Stimulated activated CD8-positive, alpha-beta memory T cell treated with anti-CD3 and anti-CD28 coated beads, Interleukin-4, amount 100 ng/mL, for 24 hours (primary cell): ENCODE results near the gene ANKRD27.
"Not testable (repeated sequence)": the region's sequence is repeated elsewhere in the genome, so short reads cannot be mapped to it uniquely, and the experiment has no call there.

Experiments
- DNase-seq: peaks from one replicate; pipeline ENCODE4 v3.0.0-alpha.2; 2020; ENCODE audit warnings: low read depth

The ANKRD27 gene

DNA sequence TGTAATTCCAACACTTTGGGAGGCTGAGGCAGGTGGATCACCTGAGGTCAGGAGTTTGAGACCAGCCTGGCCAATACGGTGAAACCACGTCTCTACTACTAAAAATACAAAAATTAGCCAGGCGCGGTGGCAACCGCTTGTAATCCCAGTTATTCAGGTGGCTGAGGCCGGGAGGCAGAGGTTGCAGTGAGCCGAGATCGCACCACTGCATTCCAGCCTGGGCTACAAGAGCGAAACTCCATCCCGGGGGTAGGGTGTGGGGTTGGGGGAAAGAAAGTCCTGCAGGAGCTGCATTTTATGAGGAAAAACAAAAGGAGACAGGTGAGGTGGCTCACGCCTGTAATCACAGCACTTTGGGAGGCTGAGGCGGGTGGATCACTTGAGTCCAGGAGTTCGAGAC lies 22.6 kb downstream of the ANKRD27 start:
- DNase-seq = not testable (repeated sequence)

DNA sequence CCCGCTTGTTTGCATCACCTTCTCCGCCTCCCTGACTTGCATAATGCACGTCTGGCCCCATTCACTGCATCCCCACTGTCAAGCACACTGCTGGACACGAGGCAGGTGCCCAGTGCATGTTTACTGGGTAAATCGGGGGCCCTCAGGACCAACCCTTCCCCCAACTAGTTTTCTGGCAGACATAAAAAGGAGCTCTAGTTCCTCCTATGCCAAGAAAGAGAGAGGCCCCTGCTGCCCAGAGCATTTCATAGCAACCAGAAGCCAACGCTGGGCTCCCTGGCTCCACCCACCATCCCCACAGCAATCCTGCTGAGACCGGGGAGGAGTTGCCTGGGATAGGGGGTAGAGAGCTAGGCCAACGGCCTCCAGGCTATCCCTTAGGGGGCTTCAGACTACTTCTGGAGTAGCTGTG lies 23.2 kb downstream of the ANKRD27 start:
- DNase-seq = no peak

DNA sequence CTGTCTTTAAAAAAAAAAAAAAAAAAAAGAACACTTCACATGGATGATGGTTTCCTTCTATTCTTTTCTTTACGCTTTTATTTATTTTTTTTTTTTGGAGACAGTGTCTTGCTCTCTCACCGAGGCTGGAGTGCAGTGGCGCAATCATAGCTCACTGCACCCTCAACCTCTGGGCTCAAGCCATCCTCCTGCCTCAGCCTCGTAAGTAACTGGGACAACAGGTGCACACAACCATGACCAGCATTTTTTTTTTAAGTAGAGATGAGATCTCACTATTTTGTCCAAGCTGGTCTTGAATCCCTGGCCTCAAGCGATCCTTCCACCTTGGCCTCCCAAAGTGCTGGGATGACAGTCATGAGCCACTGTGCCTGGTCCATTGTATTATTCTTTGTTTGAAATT lies 24.3 kb downstream of the ANKRD27 start:
- DNase-seq = no peak

DNA sequence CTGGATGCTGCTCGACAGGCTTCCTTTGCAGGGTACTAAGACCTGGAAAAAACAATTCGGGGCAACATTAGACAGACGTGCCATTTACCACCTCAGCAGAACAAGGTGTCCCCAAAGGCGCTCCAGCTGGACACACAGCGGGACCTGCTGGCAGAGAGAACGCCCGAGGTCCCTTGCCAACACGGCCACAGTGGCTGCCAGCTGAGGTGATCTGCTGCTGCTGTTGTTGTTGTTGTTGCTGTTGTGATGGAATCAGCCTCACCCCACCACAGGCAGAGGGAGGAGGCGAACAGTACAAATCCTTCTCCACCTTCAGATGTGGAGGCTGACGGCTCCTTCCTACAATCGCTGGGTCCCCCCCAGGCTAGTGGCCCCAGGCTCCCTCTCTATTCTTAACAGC lies 25.2 kb downstream of the ANKRD27 start:
- no peak for DNase-seq

DNA sequence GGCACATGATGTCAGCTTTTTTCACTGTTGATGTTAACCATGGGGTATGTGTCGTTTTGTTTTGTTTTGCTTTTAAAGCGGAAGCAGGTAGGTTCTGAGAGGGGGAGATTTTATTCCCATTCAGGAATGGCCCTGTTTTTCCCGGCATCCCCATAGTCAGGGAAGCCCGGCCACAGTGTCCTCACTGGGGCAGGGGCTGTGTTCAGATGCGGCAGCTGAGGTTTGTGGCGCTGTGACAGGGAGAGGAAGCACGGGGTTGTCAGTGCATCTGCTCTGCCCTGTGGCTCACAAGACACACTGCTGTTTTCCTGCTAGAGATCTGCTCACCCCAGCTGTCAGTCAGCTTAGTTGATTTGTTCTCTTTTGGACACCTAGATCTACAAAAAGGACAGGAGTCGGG lies 27.6 kb downstream of the ANKRD27 start:
- no peak for DNase-seq

DNA sequence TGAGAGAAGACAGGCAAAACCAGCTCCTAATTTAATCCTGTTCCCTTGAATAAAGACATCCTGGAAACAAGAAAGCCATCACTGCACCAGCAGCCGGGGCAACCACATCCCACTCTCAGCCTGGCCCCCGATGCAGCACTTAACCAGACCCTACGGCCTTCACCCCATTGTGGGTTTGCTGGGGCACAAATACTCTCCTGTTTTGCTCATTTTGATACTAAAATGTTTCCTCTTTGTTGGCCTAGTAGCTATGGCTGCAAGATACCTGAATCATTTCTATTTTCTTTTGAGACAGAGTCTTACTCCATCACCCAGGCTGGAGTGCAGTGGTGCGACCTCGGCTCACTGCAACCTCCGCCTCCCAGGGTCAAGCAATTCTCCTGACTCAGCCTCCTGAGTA lies 28.4 kb downstream of the ANKRD27 start:
- DNase-seq = no peak

DNA sequence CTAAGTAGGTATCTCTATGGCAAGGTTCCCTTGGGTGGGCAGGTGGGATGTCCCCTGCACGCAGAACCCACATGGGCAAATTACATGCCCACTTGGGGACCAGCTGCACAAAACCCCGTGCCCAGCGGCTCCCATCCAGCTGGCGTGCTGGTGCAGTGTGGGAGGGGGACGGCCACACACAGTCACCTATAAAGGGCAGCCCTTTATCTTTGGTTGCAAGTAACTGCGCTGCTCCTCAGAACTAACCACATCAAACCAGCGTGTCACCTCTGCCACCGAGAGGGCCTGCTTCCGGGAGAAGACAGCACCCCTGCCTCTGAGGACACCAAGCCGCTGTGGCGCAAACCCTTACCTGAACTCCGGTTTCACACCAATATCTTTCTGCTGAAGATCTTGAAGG lies 32.2 kb downstream of the ANKRD27 start:
- peak; percentile 36 for DNase-seq

DNA sequence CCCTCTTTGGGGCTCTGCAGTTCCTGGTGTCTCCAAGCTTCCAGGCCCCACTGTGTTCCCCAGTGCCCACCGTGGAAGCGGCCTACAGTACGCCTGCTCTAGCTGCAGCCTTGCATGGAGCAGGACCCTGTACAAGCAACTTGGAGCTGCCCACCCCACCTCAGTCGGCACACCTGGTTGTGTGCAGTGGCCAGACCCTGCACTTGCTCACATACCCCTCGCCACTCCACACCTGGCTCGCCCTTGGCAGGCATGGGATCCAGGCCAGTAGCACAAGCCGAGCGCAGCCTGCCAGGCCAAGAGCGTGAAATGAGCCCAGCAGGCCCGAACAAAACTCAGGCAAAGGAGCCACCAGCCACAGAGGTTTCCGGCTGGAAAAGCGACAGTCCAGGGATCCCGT lies 36.4 kb downstream of the ANKRD27 start:
- DNase-seq = no peak

DNA sequence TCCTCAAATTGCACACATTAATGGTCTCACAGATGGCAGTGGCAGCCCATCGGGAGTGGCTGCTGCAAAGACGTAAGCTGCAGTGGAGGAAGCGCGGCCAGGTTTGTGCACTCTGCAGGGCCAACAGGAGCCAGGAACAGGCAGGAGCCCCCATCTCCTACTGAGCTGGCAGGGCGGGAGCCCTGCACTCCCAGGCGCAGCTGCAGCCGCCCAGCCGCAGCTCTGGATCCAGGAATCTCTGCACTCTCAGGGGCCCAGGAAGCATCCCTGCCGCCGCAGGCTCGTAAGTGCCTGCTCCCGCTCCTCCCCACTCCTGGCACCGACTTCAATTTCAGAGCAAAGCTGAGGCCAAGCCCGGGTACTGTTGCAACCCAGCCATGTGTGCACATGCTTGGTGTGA lies 37.5 kb downstream of the ANKRD27 start:
- no peak for DNase-seq

DNA sequence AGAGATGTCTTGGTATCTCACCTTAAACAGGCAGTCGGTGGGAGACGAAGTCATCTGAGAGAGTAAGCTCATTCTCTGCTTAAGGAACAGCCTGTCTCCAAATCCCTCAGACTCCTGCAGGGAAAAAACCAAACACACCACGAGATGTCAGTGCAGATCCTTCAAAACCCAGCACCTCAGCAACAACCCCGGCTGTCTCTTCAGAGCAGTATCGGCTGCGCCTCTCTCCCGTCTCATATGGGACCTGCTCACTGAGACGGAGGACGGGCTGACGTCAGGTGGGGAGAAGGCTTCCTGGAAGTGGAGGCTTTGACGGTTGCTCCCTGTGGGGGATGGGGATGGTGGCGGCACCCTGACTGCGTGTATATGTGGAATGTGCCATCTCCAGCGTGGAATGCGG lies 43.6 kb downstream of the ANKRD27 start:
- DNase-seq = no peak

DNA sequence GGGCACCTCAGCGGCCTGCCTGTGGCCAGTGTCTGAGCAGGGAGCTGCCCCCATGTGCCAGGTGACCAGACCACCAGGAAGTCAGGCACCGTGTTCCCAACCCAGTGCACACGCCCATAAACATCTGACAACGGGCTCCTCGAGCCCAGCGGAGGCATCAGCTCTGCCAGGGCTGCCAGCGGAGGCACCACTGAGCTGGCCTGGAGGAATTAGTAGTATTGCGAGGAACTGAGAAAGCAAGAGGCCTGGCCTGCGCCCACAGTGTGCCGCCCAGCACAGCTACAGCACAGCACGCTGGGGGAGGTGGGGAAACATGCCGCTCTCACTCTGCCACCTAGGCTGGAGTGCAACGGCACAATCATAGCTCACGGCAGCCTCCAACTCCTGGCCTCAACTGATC lies 44.6 kb downstream of the ANKRD27 start:
- no peak for DNase-seq

DNA sequence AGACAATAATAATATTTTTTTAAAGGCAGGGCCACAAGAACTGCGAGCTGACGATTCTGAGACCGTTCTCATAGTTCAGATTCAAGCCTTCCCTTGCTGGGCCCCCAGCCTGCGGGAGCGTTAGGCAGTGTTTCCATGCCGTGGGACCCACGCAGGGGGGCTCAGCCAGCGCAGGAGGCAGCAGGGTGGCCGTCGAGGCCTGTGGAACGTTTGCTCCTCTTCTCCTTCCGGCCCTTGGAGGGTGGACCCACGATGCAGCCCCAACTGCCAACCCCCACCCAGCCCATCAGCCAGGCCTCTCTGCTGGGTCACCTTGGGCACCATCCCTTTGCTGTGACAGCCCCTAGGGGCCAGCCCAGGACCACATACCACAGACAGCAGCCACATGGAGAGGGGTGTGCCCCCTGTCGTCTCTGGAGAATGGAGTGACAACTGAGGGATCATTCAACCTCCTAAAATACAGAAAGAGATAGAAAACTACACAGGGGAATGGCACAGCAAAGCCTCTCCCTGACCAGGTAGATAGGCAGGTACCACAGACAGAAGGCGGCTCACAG lies 47.2 kb downstream of the ANKRD27 start:
- DNase-seq = no peak

DNA sequence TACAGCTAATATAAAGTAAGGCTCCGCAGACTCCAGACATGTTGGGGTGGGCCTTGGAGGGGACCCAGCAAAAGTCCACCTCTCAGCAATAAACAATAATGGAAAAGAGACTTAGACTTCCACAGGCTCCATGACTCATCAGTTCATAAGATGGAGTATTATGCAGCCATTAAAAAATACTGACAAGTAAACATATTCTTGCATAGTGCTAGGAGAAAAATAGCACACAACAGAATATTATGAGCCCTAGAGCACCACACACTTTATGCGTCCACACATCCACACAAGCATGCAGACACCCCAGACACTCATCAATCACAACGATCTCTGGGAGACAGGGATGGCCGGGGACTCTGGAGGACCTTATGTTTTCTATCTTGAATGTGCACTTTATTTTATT lies 48.0 kb downstream of the ANKRD27 start:
- DNase-seq = no peak

DNA sequence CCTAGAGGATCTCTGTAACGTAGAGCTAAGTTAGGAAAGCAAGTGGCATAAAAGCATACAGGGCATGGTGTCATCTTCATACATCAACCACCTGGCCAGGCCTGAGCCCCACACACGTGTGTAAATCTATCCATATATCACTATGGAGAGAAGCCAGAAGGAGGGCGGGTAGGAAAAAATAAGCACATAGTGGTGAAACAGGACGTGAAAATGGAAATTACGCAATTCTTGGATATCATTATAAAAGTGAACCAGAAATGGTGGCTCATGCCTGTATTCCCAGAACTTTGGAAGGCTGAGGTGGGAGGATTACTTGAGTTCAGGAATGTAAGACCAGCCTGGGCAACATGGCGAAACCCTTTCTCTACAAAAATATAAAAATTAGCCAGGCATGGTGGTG lies 50.6 kb downstream of the ANKRD27 start:
- no peak for DNase-seq

DNA sequence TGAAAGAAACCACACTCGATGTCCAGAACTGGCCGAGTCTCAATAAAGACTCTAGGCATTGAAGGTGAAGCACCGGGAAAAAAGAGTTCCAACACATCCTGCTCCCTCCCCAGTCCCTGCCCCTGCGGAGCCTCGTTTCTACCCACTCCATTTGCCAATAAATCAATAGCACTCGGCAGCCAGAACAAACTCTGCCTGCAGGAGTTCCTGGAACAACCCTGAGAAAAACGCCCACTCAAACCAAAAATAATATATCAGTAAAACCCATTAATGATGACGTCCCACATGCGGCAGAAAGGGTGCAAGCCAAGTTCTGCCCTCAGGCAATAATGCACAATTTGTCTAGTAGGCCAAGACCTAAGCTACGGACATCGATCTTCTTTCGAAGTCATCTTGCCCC lies 53.0 kb downstream of the ANKRD27 start:
- DNase-seq = no peak

DNA sequence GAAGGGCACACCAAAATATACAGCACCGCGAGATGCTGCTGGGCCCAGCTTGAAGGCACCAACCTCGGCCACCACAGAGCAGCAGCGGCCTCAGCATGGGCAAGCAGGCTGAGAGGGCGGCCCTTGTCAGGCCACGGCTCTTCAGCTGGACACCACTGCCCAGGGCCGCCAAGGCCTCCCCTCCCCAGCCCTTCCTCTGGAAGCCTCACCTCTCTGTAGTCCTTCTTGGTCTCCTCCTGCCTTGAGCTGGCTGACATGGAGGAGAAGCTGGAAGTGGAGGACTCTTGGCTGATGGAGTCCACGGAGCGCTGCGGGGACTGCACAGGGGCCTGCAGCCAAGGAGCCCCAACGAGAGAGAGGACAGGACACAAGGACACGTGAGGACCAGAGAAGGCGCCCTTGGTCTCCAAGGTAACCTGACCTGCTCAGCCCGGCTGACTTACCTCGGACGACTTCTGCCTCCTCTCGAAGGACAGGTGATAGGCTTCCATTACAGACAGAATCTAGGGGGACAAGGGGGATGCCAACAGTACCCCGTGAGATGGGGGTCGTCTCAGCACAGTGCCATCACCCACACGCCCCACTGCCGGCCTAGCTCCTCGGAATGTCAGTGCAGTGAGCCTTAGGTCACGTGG lies 55.8 kb downstream of the ANKRD27 start:
- DNase-seq = no peak

DNA sequence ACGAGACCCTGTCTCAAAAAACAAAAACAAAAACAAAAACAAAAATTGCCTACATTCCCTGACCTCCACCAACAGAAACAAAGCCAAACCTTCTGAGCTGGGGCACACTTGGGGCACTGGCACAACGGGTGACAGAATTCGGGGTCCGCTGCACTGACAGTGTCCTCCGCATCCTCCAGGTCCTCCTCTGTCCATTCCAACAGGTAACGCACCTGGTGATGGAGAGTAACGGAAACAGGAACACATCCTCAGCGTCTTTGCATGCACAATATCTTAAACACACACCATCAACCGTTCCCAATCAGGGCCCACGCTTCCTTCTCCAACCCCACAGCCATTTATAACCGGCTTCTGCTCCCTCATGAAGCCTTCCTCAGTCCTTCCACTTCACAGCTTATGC lies 59.4 kb downstream of the ANKRD27 start:
- no peak for DNase-seq

DNA sequence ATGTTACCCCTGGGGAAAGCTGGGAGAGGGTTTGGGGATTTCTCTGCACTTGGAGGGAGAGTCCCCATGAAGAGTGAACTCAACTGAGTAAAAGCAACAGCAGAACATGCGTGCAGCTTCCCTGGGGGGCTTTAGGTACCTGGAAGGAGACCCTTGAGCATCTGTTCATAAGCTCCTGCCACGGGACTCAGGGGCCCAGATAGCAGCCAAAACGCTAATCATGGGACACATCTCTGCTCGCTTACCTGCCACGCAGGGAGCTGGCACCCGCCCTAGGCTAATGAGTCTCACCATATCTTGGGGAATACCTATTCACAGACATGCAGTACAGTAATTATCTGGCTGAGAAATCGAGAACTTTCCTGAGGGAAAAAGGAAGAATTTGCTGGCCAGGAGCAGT lies 60.1 kb downstream of the ANKRD27 start:
- no peak for DNase-seq

DNA sequence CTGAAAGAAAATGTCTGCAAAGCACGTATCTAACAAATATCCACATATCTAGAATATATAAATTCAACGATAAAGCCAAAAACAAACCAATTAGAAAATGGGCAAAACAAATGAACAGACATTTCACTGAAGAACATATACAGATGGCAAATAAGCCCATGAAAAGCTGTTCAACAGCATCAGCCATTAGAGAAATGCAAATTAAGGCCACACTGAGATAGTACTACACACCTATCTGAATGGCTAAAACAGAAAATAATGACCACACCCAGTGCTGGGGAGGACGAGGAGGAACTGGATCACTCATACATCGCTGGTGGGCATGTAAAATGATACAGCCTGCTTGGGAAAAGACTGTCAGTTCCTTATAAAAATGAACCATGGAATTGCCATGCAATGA lies 62.0 kb downstream of the ANKRD27 start:
- DNase-seq = no peak

DNA sequence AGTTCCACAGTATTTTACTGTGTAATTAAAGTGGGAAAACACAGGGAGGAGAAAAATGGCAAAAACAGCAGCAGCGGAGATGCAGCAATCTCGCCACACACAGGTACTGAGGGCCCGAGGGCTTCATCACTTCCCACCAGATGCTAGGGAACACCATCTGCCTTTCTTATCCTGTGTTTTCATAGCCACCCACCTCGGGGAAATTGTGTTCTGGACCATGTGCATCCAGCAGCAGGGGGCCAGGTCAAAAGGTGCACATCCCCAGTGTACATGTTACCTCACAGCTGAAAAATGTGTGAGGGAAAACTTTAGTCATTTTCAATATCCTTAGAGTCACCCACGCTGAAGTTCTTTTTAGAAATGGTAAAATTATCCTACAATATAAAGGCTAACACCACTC lies 63.8 kb downstream of the ANKRD27 start:
- no peak for DNase-seq

DNA sequence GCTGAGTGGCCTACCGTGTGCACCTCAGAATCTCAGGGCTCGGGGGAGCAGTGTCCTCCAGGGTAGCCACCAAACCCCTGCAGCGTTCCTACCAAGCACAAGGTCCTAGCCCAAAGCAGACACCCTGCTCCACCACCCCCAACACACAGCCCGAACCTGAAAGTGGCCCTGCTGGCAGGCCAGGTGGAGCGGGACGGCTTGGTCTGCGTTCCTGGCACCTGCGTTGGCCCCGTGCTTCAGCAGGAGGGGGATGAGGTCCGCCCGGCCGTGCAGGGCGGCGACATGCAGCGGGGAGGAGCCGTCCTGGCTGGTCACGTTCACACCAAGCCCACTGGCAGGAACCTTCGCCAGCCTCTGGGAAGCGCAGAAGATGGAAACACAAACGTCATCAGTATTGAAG lies 67.5 kb downstream of the ANKRD27 start:
- no peak for DNase-seq

DNA sequence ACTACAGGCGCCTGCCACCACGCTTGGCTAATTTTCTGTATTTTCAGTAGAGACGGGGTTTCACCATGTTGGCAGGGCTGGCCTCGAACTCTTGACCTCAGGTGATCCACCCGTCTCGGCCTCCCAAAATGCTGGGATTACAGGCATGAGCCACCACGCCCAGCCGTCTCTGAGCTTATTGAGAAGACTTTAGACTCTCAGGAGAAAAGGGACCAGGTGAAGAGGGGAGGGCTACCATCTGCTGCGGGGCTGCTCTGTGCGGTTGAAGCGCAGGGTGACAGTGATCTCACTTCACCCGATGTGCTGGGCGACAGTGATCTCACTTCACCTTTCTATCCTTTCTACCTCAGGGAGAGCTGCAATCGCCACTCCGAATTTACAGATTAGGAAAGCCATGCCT lies 68.7 kb downstream of the ANKRD27 start:
- DNase-seq = no peak

DNA sequence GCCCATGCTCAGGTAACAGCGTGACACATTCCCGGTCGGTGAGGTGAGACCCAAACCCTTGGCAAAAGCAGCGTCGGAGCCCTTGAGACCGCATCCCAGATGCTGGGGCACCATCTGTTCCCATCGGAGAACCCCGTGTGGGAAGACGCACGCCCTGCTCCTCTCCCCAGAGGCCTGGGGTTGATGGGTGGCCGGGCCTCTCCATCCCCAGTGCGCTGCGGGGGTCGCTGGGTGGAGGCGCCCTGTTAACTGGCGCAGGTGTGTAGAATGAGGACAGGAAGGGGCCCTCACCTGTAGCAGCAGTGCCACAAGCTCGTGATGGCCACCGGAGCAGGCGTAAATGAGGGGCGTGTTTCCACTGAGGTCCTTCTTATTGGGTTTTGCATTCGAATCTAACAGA lies 69.4 kb downstream of the ANKRD27 start:
- DNase-seq = no peak

DNA sequence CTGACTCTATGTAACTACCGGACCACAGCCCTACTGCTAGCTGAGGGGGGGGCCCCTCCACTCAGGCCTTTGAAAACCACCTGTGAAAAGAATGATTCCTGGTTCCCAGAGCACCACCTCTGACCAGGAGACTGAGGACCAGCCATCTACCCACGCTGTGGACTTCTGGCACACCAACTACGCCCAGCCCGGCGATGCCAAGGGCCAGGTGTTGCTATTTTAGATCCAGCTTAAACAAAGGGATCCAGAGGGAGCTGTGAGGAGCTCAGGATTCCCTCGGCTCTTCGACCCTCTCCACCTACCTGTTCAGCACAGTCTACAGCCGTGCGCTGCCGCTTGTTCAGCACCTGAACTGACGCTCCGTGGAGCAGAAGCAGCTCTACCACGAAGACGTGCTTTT lies 71.0 kb downstream of the ANKRD27 start:
- no peak for DNase-seq

DNA sequence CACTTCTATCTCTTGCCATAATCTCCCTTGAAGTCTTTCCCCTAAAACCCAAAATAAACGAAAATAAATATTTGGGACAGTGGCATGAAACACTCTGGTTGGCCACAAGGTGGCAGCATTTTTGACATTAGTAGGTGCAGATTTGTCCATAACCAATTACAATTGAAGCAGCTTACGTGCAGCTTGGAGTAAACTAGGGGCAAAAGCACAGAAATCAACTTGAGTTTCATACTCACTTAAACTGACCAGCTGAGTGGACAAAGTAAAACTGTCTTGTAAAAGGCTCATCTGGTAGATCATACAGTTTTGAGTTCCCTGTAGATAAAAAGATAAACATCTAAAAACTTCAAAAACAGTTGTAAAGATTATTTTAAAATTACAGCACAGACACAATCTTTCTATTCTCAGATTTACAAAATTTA lies 75.2 kb downstream of the ANKRD27 start:
- DNase-seq = no peak
